Measurements from ENCODE around the gene HIVEP3. TPM values are rescaled to one million over a fixed set of nuclear protein-coding genes. Genes with fewer than 3 reads are reported as not detected.

The HIVEP3 gene
- total RNA-seq, 1 donor from 2014 or later = 2.9 TPM

DNA sequence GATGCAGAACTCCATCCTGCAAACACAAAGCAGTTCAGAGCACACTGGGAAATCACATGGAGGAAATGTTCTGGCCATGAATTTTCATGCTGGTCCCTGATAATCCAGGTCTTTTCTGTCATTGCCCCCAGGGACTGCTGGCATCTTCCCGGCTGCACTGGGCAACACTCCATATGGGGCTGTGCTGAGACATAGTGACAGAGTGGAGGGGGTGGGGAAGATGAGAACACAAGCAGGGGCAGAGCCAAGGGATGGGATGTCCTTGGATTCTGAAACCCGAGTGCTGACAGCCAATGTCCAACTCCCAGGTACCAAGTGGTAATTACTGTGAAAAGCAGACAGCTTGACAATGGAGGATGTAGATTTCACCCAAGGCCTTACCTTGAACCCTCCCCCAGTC, 185.7 kb downstream of the HIVEP3 start:
- H3K4me3 ChIP-seq = no peak overlapping the region
- DNase-seq (ENCODE audit: extremely low spot score in 2 of 2) = no peak
- H3K27me3 ChIP-seq = no peaks in the 10 kb centered on the region
- no peak overlapping the region for H3K27ac ChIP-seq
- intact Hi-C loops (cut with DNase I) = no loop called here
- no peaks in the 10 kb centered on the region for H3K36me3 ChIP-seq
- H3K9me3 ChIP-seq = no peaks in the 10 kb centered on the region
- no peak for TF ChIP-seq POLR2AphosphoS5 (IDR thresholded peaks at IDR 0.05; ENCODE audit: insufficient read depth in 1 of 2, low read depth in 1 of 2)
- no peak for TF ChIP-seq POLR2A (IDR thresholded peaks at IDR 0.05)
- TF ChIP-seq, protein P1, sequence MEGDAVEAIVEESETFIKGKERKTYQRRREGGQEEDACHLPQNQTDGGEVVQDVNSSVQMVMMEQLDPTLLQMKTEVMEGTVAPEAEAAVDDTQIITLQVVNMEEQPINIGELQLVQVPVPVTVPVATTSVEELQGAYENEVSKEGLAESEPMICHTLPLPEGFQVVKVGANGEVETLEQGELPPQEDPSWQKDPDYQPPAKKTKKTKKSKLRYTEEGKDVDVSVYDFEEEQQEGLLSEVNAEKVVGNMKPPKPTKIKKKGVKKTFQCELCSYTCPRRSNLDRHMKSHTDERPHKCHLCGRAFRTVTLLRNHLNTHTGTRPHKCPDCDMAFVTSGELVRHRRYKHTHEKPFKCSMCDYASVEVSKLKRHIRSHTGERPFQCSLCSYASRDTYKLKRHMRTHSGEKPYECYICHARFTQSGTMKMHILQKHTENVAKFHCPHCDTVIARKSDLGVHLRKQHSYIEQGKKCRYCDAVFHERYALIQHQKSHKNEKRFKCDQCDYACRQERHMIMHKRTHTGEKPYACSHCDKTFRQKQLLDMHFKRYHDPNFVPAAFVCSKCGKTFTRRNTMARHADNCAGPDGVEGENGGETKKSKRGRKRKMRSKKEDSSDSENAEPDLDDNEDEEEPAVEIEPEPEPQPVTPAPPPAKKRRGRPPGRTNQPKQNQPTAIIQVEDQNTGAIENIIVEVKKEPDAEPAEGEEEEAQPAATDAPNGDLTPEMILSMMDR (IDR thresholded peaks at IDR 0.05) = no peak
- H3K4me1 ChIP-seq = no peaks in the 10 kb centered on the region

DNA sequence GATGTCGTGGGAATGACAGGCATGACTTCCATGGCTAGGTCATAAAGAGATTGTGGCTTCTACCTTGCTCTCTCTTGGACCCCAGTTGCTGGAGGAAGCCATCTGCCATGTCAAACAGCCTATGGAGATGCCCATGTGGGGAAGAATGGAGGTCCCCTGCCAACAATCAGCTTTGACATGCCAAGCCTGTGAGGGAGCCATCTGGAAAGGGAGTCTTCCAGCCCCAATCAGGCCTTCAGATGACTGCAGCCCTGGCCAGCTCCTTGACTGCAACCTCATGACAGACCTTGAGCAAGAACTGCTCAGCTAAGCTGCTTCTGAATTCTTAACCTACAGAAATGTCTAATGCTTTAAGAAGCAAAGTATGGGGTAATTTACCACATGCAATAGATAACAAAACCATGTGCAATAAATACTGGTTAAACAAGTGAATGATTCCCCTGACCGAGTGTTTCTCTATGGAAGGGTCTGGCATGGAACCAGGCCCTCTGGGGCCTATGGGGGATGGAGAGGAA, 187.1 kb downstream of the HIVEP3 start:
- DNase-seq (ENCODE audit: extremely low spot score in 2 of 2) = no peak
- TF ChIP-seq POLR2AphosphoS5 (IDR thresholded peaks at IDR 0.05; ENCODE audit: insufficient read depth in 1 of 2, low read depth in 1 of 2) (no peak), POLR2A (IDR thresholded peaks at IDR 0.05) (no peak)
- TF ChIP-seq, protein P1 (IDR thresholded peaks at IDR 0.05) = no peak
- Histone ChIP-seq H3K4me1 (no peaks in the 10 kb centered on the region), H3K27ac (no peak overlapping the region), H3K4me3 (no peak overlapping the region), H3K27me3 (no peaks in the 10 kb centered on the region), H3K36me3 (no peaks in the 10 kb centered on the region), H3K9me3 (no peaks in the 10 kb centered on the region)
- intact Hi-C loops (cut with DNase I) = no loop called here

DNA sequence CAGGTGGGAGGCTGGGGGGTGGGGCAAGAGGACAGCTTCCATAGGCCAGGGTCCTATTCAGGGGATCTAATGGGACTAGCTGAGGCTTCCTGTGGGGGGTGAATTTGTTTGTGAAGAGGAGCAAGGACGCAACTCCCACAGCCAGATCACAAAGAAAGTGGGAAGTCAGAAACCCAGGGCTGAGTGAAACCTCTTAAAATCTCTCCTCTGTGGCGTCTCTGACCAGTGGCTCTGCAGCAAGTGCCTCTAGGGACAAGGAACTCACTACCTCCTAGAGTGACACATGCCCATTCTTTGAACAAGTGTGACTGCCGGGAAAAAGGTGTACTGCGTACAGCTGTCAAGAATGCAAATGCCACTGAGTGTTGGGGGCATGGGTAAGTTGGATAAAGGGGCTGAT, 187.9 kb downstream of the HIVEP3 start:
- H3K27ac ChIP-seq = no peak overlapping the region
- no peak overlapping the region for H3K4me3 ChIP-seq
- no peaks in the 10 kb centered on the region for H3K4me1 ChIP-seq
- H3K27me3 ChIP-seq = no peaks in the 10 kb centered on the region
- TF ChIP-seq, protein P1 (IDR thresholded peaks at IDR 0.05) = no peak
- no peak for TF ChIP-seq POLR2A (IDR thresholded peaks at IDR 0.05)
- TF ChIP-seq POLR2AphosphoS5 (IDR thresholded peaks at IDR 0.05; ENCODE audit: insufficient read depth in 1 of 2, low read depth in 1 of 2) = no peak
- no peak for DNase-seq (ENCODE audit: extremely low spot score in 2 of 2)
- intact Hi-C loops (cut with DNase I) = no loop called here
- H3K36me3 ChIP-seq = no peaks in the 10 kb centered on the region
- H3K9me3 ChIP-seq = no peaks in the 10 kb centered on the region

DNA sequence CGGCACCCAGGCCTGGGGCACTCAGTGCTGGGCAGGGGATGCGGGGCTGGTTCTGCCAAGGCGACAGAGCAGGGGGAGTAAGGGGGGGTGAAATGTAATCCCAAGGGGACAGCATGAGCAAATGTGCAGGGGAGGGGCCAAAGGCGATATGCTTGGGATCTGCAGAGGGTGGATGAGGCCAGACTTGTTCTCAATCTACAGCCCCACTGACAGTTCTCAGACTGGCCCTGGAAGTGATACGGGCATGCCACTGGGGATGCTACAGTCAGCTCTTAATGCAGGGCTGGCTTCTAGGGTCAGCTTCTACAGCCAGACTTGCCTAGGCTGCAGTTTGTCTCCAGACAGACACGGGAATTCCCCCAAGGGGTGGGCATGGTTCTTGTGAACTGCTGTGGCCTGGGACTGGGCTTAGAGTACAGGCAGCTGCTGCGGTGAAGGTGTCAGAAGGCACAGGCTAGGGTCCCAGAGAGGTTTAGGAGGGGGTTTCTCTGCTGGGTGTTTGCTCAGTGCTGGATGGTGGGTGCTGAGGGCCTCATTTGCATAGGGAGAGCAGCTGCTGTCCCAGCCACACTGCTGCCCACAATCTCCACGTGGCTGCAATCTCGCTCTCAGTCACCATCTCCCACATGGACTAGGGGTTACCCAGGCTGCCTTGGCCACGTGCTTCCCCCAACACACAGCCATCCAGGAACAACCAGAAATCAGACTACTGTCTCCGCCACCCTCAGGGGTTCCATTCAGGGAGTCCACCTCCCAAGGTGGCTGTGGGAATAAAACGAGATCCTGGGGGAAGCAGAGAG, 190.1 kb downstream of the HIVEP3 start:
- Histone ChIP-seq H3K36me3 (no peaks in the 10 kb centered on the region), H3K9me3 (no peaks in the 10 kb centered on the region), H3K27ac (no peak overlapping the region), H3K4me3 (no peak overlapping the region), H3K4me1 (no peaks in the 10 kb centered on the region), H3K27me3 (no peaks in the 10 kb centered on the region)
- intact Hi-C loops (cut with DNase I) = no loop called here
- DNase-seq (ENCODE audit: extremely low spot score in 2 of 2) = no peak
- TF ChIP-seq POLR2A (IDR thresholded peaks at IDR 0.05) (no peak), POLR2AphosphoS5 (IDR thresholded peaks at IDR 0.05; ENCODE audit: insufficient read depth in 1 of 2, low read depth in 1 of 2) (no peak)
- TF ChIP-seq, protein P1 (IDR thresholded peaks at IDR 0.05) = no peak

DNA sequence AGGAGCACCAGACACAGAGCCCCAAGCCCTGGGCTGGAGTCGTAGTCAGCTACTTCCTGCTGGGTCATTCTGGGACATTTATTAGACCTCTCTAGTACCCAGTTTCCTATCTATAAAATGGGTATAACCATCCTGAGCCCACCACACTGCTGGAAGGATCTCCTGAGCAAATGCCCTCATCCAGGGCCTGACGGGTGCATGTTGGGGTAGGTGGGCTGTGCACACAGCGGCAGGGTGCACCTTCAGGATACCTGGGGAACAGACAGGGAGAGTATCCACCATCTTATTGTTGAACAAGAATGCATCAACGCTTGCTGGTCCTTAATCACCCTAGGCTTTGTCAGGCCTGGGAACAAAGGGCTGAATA, 191.0 kb downstream of the HIVEP3 start:
- no peak for TF ChIP-seq POLR2AphosphoS5 (IDR thresholded peaks at IDR 0.05; ENCODE audit: insufficient read depth in 1 of 2, low read depth in 1 of 2)
- TF ChIP-seq POLR2A (IDR thresholded peaks at IDR 0.05) = no peak
- TF ChIP-seq, protein P1 (IDR thresholded peaks at IDR 0.05) = no peak
- H3K4me1 ChIP-seq = no peaks in the 10 kb centered on the region
- H3K4me3 ChIP-seq = no peak overlapping the region
- no peaks in the 10 kb centered on the region for H3K27me3 ChIP-seq
- no peaks in the 10 kb centered on the region for H3K36me3 ChIP-seq
- no peak overlapping the region for H3K27ac ChIP-seq
- intact Hi-C loops (cut with DNase I) = no loop called here
- no peak for DNase-seq (ENCODE audit: extremely low spot score in 2 of 2)
- H3K9me3 ChIP-seq = no peaks in the 10 kb centered on the region
